OCI-LY1 (cell line): ENCODE data around the gene ACO2.

Experiments
- H2AFZ ChIP-seq: fragments of 200-600 bp; sonication (generic), shearing (Covaris generic); 2 replicates; pipeline ENCODE4 v1.6.0; 2014; ENCODE audit warnings: antibody characterized with exemption, mild to moderate bottlenecking, low read length
- H3F3A ChIP-seq: fragments of 200-600 bp; sonication (generic), shearing (Covaris generic); 2 replicates; pipeline ENCODE4 v1.6.0; 2014; ENCODE audit warnings: mild to moderate bottlenecking, antibody characterized with exemption, low read length, moderate library complexity; ENCODE audit not compliant: insufficient read depth
- H3K27ac ChIP-seq: fragments of 200-600 bp; sonication (generic); 2 replicates; pipeline ENCODE4 v1.5.1; 2014; ENCODE audit warnings: low read length, mixed run types, mild to moderate bottlenecking, low read depth; ENCODE audit not compliant: poor library complexity, severe bottlenecking
- H3K27me3 ChIP-seq: fragments of 200-600 bp; sonication (generic); 2 replicates; pipeline ENCODE4 v1.6.0; 2014; ENCODE audit warnings: antibody characterized with exemption, mild to moderate bottlenecking, low read length, moderate library complexity; ENCODE audit not compliant: insufficient read depth
- H3K36me3 ChIP-seq: fragments of 200-600 bp; sonication (generic); 2 replicates; pipeline ENCODE4 v1.6.1; 2014; ENCODE audit warnings: mild to moderate bottlenecking, antibody characterized with exemption, low read length, moderate library complexity, mixed read lengths; ENCODE audit not compliant: insufficient read depth
- H3K4me1 ChIP-seq: fragments of 200-600 bp; sonication (generic); 2 replicates; pipeline ENCODE4 v1.5.1; 2014; ENCODE audit warnings: mild to moderate bottlenecking, low read length, moderate library complexity; ENCODE audit not compliant: insufficient read depth, severe bottlenecking
- H3K4me2 ChIP-seq: fragments of 200-600 bp; sonication (generic), shearing (Covaris generic); 2 replicates; pipeline ENCODE4 v1.6.1; 2014; ENCODE audit warnings: low read length
- H3K4me3 ChIP-seq: fragments of 200-600 bp; sonication (generic); 2 replicates; pipeline ENCODE4 v1.5.1; 2014; ENCODE audit warnings: low read length, low read depth, mild to moderate bottlenecking, mixed read lengths; ENCODE audit not compliant: poor library complexity, severe bottlenecking
- H3K79me2 ChIP-seq: fragments of 200-600 bp; shearing (Covaris generic); 2 replicates; pipeline ENCODE4 v1.6.1; 2016; ENCODE audit warnings: mixed run types, low read length, mixed read lengths; ENCODE audit not compliant: insufficient read depth
- H3K9ac ChIP-seq: fragments of 200-600 bp; sonication (generic), shearing (Covaris generic); 2 replicates; pipeline ENCODE4 v1.6.1; 2014; ENCODE audit warnings: mild to moderate bottlenecking, low read length, mixed read lengths
- H3K9me2 ChIP-seq: fragments of 200-600 bp; sonication (generic), shearing (Covaris generic); 2 replicates; pipeline ENCODE4 v1.6.1; 2014; ENCODE audit warnings: low read depth, mild to moderate bottlenecking, low read length, mixed read lengths
- H3K9me3 ChIP-seq: fragments of 200-600 bp; shearing (Covaris generic); 2 replicates; pipeline ENCODE4 v1.6.1; 2014; ENCODE audit warnings: low read length, mixed read lengths
- H4K20me1 ChIP-seq: fragments of 200-600 bp; sonication (generic), shearing (Covaris generic); 2 replicates; pipeline ENCODE4 v1.6.0; 2016; ENCODE audit warnings: mild to moderate bottlenecking, low read length; ENCODE audit not compliant: insufficient read depth
- EZH2 ChIP-seq: fragments of 200-600 bp; sonication (generic), shearing (Covaris generic); IDR thresholded peaks from 2 replicates; pipeline ENCODE4 v1.8.0; 2017; ENCODE audit warnings: borderline replicate concordance, mixed run types, mild to moderate bottlenecking, antibody characterized with exemption, low read length, moderate library complexity, mixed read lengths
- TF ChIP-seq, protein P1 (sequence below): fragments of 200-600 bp; sonication (generic), shearing (Covaris generic); IDR thresholded peaks from 2 replicates; pipeline ENCODE4 v1.5.1; 2017; ENCODE audit warnings: mild to moderate bottlenecking, antibody characterized with exemption, low read length, moderate library complexity, mixed read lengths

Gene ACO2

DNA sequence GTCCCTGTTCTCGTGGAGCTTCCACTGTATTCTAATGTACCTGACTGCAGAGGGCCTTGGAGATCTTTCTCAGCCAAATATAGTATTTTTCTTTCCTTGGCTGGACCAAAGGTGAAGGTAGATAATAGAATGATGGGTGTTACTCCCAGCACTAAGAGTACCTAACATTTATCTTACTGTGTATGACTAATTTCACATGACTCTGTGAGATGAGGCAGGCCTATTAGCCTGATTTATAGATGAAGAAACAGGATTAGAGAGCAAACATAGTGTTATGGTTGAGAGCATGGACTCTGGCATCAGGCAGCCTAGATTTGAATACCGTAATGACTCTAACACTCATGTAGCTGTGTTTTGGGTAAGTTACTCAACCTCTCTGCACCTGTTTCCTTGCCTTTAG, 2.7 kb downstream of the ACO2 start:
- H3K9ac ChIP-seq, result no peak overlapping the region; the same call in 1 of the 2 replicates
- H3K27me3 ChIP-seq, result no peaks in the 10 kb centered on the region
- no peak for TF ChIP-seq EZH2
- TF ChIP-seq, protein P1, sequence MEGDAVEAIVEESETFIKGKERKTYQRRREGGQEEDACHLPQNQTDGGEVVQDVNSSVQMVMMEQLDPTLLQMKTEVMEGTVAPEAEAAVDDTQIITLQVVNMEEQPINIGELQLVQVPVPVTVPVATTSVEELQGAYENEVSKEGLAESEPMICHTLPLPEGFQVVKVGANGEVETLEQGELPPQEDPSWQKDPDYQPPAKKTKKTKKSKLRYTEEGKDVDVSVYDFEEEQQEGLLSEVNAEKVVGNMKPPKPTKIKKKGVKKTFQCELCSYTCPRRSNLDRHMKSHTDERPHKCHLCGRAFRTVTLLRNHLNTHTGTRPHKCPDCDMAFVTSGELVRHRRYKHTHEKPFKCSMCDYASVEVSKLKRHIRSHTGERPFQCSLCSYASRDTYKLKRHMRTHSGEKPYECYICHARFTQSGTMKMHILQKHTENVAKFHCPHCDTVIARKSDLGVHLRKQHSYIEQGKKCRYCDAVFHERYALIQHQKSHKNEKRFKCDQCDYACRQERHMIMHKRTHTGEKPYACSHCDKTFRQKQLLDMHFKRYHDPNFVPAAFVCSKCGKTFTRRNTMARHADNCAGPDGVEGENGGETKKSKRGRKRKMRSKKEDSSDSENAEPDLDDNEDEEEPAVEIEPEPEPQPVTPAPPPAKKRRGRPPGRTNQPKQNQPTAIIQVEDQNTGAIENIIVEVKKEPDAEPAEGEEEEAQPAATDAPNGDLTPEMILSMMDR, result no peak
- H3K27ac ChIP-seq, result no peak overlapping the region
- no peak overlapping the region for H3K4me3 ChIP-seq
- peaks cover 27% of the 10 kb centered on the region for H3K36me3 ChIP-seq
- no peaks in the 10 kb centered on the region for H4K20me1 ChIP-seq
- H3F3A ChIP-seq, result no peaks in the 10 kb centered on the region
- H3K79me2 ChIP-seq, result peaks cover 73% of the 10 kb centered on the region
- no peaks in the 10 kb centered on the region for H3K9me3 ChIP-seq
- H3K9me2 ChIP-seq, result no peaks in the 10 kb centered on the region
- peak overlapping the region; percentile 89; the same call in 1 of the 2 replicates for H3K4me2 ChIP-seq
- peaks cover 69% of the 10 kb centered on the region for H3K4me1 ChIP-seq
- H2AFZ ChIP-seq, result no peak overlapping the region

- H3K79me2 ChIP-seq, result peaks cover 60% of the 10 kb centered on the region
- peaks cover 79% of the 10 kb centered on the region for H3K4me1 ChIP-seq
- H3K9me2 ChIP-seq, result no peaks in the 10 kb centered on the region
- H2AFZ ChIP-seq, result no peak overlapping the region
- peaks cover 25% of the 10 kb centered on the region for H3K36me3 ChIP-seq
- TF ChIP-seq, protein P1, result no peak
- no peak for TF ChIP-seq EZH2
- no peaks in the 10 kb centered on the region for H3K27me3 ChIP-seq
- H3K9ac ChIP-seq, result no peak overlapping the region
- no peak overlapping the region for H3K4me2 ChIP-seq
- H4K20me1 ChIP-seq, result no peaks in the 10 kb centered on the region
- no peaks in the 10 kb centered on the region for H3F3A ChIP-seq
- no peak overlapping the region for H3K4me3 ChIP-seq
- H3K27ac ChIP-seq, result no peak overlapping the region
- H3K9me3 ChIP-seq, result no peaks in the 10 kb centered on the region
Observed at GRCh38 chr22:41474872-41475451, 6.0 kb downstream of the ACO2 start.

DNA sequence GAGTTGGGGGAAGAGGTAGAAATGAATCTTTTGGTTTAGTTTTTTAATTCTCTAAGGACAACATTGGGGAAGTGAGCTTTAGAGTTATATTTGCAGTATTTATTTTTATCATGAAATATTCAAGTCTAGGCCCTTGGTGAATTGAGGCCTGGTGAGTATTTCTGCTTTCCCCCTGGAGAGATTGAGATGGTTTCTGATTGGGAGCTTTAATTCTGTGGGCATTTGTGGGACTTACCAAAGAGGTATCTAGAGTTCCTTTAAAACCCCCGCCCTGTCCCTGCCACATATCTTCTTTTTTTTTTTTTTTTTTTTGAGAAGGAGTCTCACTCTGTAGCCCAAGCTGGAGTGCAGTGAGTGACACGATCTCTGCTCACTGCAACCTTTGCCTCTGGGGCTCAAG, 9.6 kb downstream of the ACO2 start:
- Histone ChIP-seq H3K9ac (peak overlapping the region; percentile 21; the same call in 1 of the 2 replicates), H3K9me2 (no peaks in the 10 kb centered on the region), H3K4me2 (peak overlapping the region; percentile 52; the same call in 1 of the 2 replicates), H2AFZ (no peak overlapping the region), H3F3A (no peaks in the 10 kb centered on the region), H3K79me2 (peaks cover 58% of the 10 kb centered on the region), H3K27me3 (no peaks in the 10 kb centered on the region), H3K27ac (peak overlapping the region; percentile 68), H3K4me1 (peaks cover 76% of the 10 kb centered on the region), H4K20me1 (no peaks in the 10 kb centered on the region), H3K36me3 (peaks cover 11% of the 10 kb centered on the region), H3K4me3 (no peak overlapping the region), H3K9me3 (no peaks in the 10 kb centered on the region)
- TF ChIP-seq EZH2, result no peak
- TF ChIP-seq, protein P1, result no peak
